ENCODE data around the gene PLXNA2.
A peak's percentile ranks its signal among the peaks of the same experiment; 100 is the strongest.

PLXNA2 gene

GRCh38 chr1:208203848-208204609, 40.2 kb downstream of the PLXNA2 start:
- no peak for DNase-seq

- DNase-seq: no peak
These were observed 40.9 kb downstream of the PLXNA2 start for GRCh38 chr1:208203127-208203847.

- no peak for DNase-seq
These were observed 41.7 kb downstream of the PLXNA2 start for GRCh38 chr1:208202333-208202995.

- peak; percentile 48 for DNase-seq
These were observed 43.0 kb downstream of the PLXNA2 start for GRCh38 chr1:208201229-208201628.

- no peak for DNase-seq
These were observed 44.1 kb downstream of the PLXNA2 start for GRCh38 chr1:208200116-208200515.

- no peak for DNase-seq
These were observed 45.9 kb downstream of the PLXNA2 start for GRCh38 chr1:208198236-208198635.

GRCh38 chr1:208194944-208195343, 49.2 kb downstream of the PLXNA2 start:
- DNase-seq: no peak

- no peak for DNase-seq
These were observed 51.2 kb downstream of the PLXNA2 start for GRCh38 chr1:208192995-208193394.

GRCh38 chr1:208190784-208191183, 53.4 kb downstream of the PLXNA2 start:
- DNase-seq: peak; percentile 58

GRCh38 chr1:208189716-208190115, 54.5 kb downstream of the PLXNA2 start:
- DNase-seq: peak; percentile 88

- DNase-seq: peak; percentile 88
These were observed 55.0 kb downstream of the PLXNA2 start for GRCh38 chr1:208189183-208189582.

GRCh38 chr1:208188607-208189006, 55.6 kb downstream of the PLXNA2 start:
- no peak for DNase-seq

- no peak for DNase-seq
These were observed 56.6 kb downstream of the PLXNA2 start for GRCh38 chr1:208187499-208188041.

- peak; percentile 35 for DNase-seq
These were observed 58.4 kb downstream of the PLXNA2 start for GRCh38 chr1:208185801-208186231.

- DNase-seq: peak; percentile 76
These were observed 59.1 kb downstream of the PLXNA2 start for GRCh38 chr1:208184966-208185654.

- DNase-seq: peak; percentile 76
These were observed 59.9 kb downstream of the PLXNA2 start for GRCh38 chr1:208183977-208184911.

- DNase-seq: no peak
These were observed 61.1 kb downstream of the PLXNA2 start for GRCh38 chr1:208182880-208183645.

GRCh38 chr1:208181364-208181763, 62.8 kb downstream of the PLXNA2 start:
- no peak for DNase-seq

- no peak for DNase-seq
These were observed 63.8 kb downstream of the PLXNA2 start for GRCh38 chr1:208180421-208180820.

- no peak for DNase-seq
These were observed 64.2 kb downstream of the PLXNA2 start for GRCh38 chr1:208179961-208180409.
